Suppressor macrophage (primary cell): ENCODE measurements around the gene BABAM1.

Source experiments
- DNase-seq, 4 experiments: peaks; one replicate each; pipeline ENCODE4 v3.0.0-alpha.2; 2020 to 2022
- total RNA-seq, 17 experiments: gene quantifications; one replicate each; lab custom pipeline; 2026; ENCODE audit warnings: mixed read lengths in 6 of 17, inconsistent platforms in 3 of 17; lab: John Stamatoyannopoulos, UW

The BABAM1 gene
- total RNA-seq: 9.3 to 26.8 (median 16.8) reads per million in 17 experiments

DNA sequence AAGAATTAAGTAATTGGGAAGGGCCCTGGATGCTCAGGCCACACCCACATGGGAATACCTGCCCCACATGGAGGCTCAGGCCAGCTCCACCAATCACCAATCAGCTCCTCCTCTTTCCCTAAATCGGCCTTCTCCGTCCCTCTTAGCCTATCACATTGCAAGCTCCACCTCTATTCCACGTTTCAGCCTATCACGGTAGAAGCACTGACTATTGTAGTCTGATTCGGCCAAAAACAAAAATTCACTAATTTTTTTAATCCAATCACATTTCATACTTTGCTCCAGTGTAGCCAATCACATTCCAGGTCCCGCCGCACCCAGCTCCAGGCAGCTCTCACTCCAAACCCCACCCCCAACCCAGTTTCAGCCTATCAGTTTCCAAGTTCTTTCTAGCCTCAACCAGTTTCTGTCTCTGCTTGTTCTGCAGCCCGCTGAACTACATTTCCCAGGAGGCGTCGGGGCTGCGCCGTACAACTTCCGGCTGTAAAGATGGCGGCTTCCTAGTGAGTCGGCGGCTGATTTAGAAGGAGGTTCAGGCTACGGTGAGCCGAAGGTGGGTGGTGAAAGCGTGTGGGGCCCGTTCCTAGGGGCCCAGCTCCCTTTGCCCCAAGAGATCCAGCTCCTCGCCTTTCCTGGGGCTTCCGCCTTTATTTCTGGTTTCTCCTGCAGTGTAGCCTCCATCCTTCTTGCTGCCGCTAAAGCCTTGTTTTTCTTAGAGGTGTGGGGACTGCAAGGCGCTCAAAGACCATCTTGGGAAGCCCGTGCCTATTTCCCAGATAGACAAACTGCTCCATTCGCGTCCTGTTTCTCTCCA is at the start of gene BABAM1:
BABAM1 (plus strand) TSS at position 469 of the 814 bp plus-strand sequence. CDS start 1,364 bp downstream, outside the sequence.
- DNase-seq: peak; percentile 95 to 97 (median 97)

DNA sequence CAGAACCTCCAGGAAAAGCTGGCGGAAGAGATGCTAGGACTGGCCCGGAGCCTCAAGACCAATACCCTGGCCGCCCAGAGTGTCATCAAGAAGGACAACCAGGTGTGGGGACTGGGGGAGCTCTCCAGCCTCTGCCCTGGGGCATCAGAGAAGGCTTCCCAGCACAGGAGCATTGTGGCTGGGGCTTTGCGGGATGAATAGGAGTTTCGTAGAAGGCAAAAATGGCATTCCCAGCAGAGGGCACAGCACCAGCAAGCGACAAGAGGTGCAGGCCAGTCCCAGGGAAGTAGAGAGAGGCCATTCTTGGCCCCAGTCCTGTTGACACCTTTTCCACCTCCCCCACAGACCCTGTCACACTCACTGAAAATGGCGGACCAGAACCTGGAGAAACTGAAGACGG is 48.0 kb upstream of the BABAM1 start:
- no peak for DNase-seq

DNA sequence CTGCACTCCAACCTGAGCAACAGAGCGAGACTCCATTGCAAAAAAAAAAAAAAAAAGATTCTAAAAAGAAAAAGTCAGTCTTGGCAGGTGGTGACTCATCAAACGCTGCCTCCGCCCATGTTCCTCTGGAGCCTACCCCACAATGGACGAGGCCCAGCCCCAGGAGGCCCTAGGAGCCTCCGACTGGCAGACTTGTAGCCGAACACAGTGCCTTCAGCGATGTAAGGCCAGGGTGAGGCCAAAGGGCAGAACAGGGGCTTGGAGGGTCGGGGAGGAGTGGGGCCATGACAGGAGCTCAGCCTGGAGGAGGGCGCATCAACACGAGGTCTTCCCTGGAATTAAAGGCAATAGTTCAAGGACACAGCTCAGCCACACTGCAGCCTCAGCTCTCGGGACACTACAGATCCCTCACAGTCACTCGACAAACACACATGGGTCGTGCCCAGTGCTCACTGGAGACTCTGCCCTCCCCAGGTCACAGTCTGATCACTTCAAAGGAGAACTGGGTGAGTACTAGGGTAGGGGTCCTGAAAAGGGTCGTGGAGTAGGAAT is 47.0 kb upstream of the BABAM1 start:
- DNase-seq: peak in 3 of 4 experiments; percentile 48 to 57 (median 51)

DNA sequence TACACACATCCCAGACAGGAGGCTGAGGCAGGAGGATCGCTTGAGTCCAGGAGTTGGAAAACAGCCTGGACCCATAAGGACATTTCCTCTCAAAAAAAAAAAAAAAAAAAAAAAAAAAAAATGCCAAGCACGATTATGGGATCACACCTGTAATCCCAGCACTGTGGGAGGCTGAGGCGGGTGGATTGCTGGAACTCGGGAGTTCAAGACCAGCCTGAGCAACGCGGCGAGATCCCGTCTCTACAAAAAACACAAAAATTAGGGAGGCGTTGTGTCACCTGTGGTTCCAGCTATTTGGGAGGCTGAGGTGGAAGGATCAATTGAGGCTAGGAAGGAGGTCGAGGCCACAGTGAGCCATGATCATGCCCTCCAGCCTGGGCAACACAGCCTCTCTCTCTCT is 42.2 kb upstream of the BABAM1 start:
- DNase-seq: no peak

DNA sequence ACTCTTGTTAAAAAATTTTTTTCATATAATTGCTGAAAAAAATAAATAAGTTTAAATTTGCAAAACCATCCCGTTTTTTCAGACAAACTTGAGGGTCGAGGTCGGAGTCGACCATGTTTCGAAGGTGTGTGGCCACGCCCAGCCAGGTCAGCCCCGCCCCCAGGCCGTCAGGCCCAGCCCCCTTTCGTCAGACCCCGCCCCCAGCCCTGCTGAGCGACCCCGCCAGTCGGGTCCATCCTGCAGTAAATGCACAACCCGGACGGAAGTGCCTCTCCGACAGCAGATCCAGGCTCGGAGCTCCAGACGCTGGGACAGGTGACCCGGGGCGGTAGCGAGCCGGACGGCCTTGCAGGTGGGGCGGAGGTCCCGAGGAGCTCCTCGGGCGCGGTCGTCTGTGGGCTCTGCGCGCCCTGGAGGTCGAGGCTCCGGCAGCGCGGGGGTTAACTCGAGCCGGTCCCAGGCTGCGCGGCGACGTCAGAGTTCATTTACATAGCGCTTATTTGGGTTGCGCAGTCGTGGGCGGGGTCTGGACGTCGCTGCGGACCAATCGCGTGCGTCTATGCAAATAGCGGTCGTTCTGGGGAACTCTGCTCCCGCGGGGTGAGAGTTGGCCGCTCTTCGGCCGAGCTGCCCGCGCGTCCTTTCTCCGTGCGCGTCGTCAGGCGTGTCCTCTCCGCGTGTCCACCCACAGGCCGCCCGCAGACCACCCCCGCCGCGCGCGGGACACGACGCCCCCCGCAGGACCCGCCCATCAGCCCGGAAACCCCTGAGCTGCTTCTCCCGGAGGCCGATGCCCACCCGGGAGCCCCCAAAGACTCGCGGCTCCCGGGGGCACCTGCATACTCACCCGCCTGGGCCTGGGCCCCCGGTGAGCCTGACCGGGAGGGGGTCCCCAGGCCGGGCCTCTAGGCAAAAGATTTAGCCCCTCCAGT is 41.0 kb upstream of the BABAM1 start, which contains the start of gene OCEL1:
OCEL1 (plus strand) TSS at position 225 of the 932 bp plus-strand sequence; CDS start at position 247, 22 bp downstream.
- peak; percentile 100 for DNase-seq

DNA sequence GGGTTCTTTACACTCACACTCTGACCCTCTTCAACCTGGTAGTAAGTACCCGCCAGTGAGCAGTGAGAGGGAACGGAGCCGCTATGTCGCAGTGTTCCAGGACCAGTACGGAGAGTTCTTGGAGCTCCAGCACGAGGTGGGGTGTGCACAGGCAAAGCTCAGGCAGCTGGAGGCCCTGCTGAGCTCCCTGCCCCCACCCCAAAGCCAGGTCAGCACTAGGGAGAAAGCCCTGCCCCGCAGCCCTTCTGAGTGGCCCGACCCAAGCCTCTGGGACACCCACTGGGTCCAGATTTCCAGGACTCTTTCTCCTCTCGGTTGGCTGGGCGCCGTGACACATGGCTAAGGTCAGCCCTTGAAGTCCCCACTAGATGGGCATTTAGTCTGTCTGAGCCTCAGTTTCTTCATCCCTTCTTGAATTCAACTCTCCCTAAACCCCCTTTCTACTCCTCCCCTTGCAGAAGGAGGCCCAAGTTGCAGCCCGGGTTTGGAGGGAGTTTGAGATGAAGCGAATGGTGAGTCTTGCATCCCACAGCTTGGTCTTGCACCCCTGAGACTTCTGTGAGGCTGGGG is 39.4 kb upstream of the BABAM1 start:
- no peak for DNase-seq

DNA sequence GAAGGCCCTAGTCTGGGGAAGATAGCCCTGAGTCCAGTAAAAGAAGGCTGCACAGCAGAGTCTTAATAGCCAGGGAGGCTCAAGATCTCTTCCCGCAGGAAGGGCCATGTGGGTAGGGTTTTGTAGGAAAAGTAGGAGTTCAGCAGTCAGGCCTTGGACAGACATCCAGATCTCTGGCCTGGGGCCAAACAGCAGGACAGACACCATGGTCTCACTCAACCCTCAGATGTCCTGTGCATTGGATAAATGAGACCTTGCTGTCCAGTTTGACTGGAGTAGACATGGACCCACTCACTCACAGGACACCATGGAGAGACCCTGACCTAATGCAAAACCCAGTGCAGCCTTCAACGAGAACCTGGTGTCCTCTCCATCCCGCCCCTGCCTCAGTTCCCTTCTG is 37.4 kb upstream of the BABAM1 start:
- no peak for DNase-seq

DNA sequence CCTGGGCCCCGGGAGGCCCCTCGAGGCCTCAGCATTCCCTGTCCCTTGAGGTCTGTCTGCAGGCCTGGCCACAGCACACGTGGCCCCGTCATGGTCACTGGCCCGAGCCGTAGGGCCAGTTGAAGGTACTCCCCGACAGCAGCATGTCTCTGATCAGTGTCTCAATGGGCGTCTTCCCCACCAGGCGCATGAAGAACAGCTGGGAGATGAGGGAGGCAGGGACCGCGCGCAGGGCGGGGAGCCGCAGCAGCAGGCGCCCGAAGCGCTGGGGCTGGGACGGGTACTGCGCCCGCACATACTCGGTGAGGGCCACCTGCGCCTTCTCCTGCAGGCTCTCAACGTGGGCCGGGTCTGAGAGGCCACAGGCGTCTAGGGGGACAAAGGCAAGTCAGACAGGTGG is 35.0 kb upstream of the BABAM1 start:
- DNase-seq: no peak

DNA sequence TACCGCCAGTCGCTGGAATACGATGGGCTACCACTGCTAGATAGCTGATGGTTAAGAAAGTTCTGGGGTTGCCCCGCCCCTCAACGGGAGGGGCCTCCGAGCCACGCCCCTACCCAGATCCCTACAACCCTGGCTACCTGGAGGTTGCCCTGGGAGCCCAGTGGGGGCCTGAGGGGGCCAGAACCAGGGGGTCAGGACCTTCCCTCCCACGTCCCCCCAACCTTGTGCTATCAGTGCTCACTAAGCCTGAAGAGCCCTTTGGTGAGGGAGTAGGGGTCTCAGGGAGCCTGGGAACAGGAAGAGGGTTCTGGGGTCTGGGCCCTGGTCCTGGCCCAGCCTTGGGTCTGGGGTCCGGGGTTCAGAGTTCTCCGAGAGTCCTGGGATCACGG is 32.3 kb upstream of the BABAM1 start:
- peak; percentile 38 to 65 (median 48) for DNase-seq

DNA sequence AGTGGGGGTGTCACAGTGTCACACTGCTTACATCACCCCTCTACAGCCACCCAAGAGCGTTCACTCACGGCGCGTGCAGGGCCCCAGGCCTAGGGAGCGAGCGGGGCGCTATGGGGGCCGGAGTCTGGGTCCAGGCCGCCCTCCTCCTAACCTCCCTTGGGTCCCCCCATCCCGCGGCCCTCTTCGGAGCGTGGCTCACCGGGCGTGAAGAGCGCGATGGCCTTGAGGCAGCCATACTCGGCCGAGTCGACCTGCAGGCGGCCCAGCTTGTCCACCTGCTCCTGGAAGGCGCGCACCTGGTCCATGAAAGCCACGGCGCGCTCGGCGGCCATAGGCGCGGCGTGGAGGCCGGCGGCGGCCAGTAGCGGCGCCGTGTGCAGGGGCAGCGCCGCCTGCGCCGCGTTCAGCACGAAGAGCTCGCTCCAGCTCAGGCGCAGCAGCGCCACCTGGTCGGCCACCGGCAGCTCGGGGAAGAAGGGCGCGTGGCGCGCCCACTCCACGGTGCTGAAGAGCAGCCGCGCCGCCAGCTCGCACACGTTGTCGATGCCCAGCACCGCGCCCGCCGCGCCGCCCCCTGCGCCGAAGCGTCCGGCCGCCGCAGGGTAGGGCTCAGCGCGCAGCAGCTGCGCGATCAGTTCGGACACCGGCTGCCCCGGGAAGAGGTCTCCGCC is 31.8 kb upstream of the BABAM1 start:
- DNase-seq: peak; percentile 48 to 88 (median 73)

DNA sequence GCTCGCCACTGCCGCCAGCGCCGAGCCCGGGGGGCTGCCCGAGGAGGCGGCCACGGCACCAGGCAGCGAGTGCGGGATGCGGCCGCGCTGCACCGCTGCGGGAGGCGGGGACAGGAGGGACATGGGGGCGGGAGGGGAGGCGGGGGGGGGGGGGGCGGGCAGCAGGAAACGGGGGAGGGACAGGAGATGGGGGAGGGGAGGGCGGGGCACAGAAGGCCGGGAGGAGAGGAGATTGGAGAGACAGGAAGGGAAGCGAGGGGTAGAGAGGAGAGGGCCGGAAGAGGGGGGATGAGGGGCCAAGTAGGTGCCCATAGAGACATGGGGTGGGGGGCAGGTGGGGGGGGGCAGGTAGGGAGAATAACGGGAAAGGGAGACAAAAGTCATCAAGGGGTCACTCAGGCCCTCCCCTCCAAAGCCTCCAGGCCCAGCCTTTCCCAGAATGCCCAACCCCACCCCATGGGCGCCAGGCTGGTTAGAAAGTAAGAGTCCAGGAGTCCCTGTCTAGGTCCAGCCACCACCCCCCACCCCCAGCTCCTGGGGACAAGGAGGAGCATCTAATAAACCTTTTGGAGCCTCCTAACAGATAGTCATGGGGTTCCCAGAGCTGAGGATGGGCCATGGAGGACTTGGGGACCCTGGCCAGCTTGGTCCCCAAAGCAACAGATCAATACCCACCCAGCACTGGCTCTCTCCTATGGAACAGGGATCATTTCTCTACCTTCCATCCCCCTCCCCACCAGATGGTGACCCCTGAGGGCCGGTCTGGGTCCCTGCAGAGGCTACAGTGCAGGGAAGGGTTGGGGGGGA is 31.1 kb upstream of the BABAM1 start:
- DNase-seq: peak in 1 of 4 experiments; percentile 20

DNA sequence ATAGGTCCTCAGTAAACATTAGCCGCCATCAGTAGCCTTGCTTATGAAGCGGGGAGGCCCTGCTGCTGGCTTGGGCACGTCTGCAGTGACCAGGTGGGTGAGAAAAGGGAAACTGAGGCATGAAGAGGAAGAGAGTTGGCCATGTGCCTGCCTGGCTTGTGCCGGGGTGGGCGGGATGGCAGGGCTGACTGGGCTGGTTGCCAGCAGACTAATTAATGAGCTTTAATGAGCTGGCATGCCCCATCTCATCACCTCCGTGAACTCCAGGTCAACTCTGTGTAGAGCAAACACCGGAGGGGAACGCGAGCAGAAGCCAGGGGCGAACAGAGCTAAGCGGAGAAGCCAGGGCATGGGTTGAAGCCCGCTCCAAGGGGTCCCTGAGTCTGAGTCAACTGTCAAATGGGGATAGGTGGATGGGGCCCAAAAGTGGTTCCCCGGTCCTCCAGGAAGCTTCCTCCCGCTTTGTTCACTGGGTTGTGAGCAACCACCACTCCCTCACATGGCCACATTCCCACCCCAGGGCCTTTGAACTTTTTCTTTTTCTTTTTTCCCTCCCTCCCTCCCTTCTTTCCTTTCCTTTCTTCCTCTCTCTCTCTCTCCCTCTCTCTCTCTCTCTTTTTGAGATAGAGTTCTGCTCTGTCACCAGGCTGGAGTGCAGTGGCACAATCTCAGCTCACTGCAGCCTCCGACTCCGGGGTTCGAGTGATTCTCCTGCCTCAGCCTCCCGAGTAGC is 30.3 kb upstream of the BABAM1 start:
- DNase-seq: no peak

DNA sequence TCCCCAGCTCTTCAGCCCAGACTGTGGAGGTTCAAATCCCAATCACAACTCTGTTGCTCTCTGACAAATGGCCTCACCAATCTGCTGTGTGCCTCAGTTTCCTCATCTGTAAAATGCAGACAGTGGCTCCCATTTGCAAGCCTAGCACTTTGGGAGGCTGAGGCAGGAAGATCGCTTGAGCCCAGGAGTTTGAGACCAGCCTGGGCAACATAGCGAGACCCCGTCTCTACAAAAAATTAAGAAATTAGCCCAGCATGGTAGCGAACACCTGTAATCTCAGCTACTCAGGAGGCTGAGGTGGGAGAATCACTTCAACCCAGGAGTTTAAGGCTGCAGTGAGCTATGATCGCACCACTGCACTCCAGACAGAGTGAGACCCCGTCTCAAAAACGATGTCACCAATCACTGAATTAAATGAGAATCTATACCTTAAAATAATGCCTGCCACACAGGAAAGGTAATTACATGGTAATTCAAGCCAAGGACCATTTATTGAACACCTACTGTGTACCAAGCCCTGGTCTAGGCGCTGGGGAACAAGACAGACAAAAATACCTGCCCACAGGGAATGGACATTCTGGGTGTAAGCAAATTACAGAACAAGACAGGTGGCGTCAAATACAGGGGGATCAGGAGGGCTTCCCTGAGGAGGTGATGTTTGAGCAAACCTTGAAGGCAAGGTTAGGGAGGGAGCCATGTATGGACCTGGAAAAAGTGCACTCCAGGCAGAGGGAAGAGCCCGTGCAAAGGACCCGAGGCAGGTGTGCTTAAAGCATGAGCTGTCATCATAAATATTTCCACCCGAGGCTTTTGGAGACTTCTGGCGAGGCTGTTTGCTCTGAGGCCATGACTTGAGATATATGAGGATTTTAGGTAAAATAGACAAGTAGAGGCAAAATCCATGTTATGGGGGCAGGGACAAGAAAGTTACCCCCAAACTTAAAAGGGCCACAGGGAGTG is 29.2 kb upstream of the BABAM1 start:
- DNase-seq: no peak

DNA sequence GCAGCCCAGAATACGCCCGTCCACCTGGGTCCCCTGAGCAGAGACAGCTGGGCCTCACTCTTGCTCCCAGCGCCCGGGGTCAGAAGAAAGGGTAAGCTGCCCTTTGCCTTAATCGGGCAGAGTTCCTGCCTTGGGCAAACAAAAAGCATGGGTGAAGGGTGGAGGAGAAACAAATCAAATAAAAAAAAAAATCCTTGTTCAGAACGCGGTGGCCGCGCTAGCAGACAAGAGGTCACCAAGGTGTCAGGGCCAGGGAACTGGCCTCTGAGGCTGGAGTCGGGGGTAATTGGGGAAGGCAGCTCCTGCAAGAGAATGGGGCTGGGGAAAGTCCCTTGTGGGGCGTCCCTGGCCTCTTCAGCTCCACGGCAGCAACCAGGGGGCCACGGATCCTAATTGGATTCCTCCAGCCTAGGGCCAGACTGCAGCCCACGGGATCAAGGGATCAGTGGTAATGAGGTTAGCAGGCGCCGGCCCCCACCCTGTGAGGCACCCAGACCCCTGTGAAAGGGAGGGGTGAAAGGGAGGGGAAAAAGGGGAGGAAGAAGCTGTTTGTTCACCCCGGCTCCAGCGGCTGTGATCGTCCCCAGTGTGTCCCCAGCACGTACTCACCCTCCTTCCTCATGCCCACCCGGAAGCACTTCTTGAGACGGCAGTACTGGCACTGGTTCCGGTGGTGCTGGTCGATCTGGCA is 27.0 kb upstream of the BABAM1 start:
- no peak for DNase-seq

DNA sequence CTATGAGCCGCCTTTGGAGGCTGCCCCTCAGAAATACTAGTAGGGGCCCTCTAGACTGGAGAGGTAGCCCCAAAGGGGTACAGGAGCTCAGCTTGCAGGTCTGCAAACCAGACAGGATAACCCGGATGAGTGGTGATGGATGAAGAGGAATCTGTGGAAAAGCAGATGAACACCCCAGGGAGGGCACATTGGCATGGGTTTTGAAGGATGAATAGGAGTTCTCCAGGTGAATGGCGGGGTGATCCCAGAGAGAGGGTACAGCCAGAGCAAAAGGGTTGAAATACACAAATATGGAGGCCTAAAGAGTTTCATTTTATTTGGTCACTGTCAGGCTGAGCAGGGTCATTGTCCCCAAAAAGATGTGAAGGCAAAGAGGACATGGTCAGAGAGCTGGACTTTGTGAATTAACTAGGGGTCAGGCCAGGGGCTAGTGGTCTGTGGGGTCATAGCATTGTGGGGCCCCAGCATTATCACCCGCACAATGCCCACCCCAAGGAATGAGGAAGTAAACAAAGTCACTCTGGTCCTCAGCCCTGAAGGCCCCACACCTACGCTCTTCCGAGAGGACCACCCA is 26.3 kb upstream of the BABAM1 start:
- DNase-seq: no peak

DNA sequence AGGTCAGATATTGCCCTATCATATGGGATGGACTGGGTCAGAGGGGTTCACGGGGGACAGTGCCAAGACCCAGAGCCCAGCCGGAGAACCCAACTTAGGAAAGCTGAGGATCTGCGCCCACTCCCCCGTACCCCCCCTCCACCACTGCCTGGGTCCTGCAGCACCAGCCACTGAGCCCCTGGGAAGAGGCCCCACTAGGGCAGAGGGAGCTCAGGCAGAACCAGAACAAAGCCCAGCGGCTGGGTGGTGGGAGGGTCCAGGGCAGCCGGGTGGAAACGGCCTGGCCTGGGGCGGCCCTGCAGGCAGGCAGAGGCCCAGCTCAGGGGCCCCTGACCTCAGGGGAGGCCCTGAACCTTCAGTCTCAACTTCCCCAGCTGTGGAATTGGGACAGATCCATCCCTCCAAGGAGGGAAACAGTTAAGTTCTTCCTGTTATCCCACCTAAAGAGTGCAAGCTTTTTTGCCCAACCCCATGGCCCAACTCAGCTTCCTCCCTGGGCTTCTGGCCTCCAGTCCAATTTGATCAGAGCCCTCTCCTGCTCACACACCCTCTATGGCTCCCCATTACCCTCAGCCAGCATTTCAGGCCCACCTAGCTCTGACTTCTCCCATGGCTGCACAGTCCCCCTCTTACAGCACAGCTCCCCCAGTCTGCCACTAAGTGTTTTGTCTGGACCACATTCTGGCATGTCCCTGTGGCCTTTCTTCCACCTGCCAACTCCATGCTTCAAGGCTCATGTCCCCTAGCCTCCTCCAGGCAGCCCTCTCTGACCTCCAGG is 24.6 kb upstream of the BABAM1 start:
- DNase-seq: no peak

DNA sequence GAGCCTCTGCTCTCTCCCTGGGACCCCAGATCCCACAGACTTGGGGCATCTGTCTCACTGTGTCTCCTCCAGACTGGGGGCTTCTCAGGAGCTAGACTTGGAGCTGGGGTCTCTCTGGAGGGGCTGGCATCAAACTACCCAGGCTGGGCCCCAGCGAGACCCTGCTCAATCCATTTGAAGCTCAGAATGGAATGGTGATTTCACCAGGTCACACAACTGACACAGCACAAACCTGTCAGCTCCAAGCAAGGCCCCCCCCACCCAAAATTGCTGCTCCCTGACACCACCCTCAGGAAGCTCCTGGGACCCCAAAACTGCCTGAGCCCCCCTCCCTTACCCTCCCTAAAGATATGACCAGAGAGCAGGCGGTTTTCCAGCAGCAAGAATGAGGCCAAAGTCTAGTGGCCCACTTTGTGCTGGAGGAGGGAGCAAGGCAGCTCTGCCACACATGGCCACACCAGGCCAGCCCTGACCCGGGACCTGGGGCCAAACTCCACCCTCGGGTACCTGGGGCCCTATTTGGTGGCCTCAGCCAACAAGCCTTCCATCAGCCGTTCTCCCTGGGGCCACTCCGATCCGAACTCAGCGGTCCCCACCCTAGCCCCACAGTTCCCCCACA is 23.9 kb upstream of the BABAM1 start:
- DNase-seq: no peak
